K562 (cell line): ENCODE results near the gene ETV3. TPM values are rescaled to one million over a fixed set of nuclear protein-coding genes. Genes with fewer than 3 reads are reported as not detected.

Experiments used
- ATAC-seq: fragments of 200-7000 bp; cut with Tn5 transposase; 3 replicates; pipeline ENCODE4 v1.9.1; 2020; ENCODE audit warnings: moderate library complexity
- BruUV-seq: library from RNA; stranded (reverse); fragments of 400-500 nt; replicated peaks from 2 replicates; lab custom pipeline; 2021; lab: Mats Ljungman, UMichigan
- CTCF ChIA-PET: fragments of 300-600 bp; formaldehyde crosslinking; extraction: SDS; loops from one replicate; lab custom pipeline; 2021; ENCODE audit warnings: low intra/inter-chr PET ratio; lab: Yijun Ruan, JAX
- POLR2A ChIA-PET: fragments of 300-600, 350-650 bp; sonication (Branson Sonifier 250); formaldehyde crosslinking; extraction: SDS; loops from one replicate; lab custom pipeline; 2021; ENCODE audit warnings: antibody characterized with exemption, inconsistent platforms; lab: Yijun Ruan, JAX
- DNase-seq, 4 experiments: peaks; one replicate each; pipeline versions ENCODE4 v3.0.0 to v3.0.0-alpha.2; 2011 to 2018; ENCODE audit warnings: low spot score in 3 of 4, mixed read lengths in 3 of 4; ENCODE audit errors: extremely low read depth in 1 of 4
- FAIRE-seq: peaks from 2 replicates; lab custom pipeline; 2011; peaks lifted over from hg19 to GRCh38; lab: Jason Lieb, UNC
- H2AFZ ChIP-seq: 2 replicates; pipeline ENCODE4 v1.6.0; 2011; ENCODE audit warnings: low read depth, low read length, control low read depth, inconsistent platforms
- H3K27ac ChIP-seq: fragments of 200-600 bp; 3 replicates; pipeline ENCODE4 v1.8.0; 2011; ENCODE audit warnings: low read depth, mild to moderate bottlenecking, control low read depth, inconsistent platforms, low read length, moderate library complexity, mixed read lengths; ENCODE audit errors: extremely low read depth
- H3K27me3 ChIP-seq, 2 experiments: fragments of 300-600 bp in 1 of 2; 2 replicates in 1 of 2; 3 replicates in 1 of 2; pipeline versions ENCODE4 v1.6.0 to v1.8.0; 2011; ENCODE audit warnings: inconsistent platforms in 2 of 2, low read length in 2 of 2, mild to moderate bottlenecking in 1 of 2, mixed read lengths in 1 of 2, moderate library complexity in 1 of 2; ENCODE audit not compliant: control insufficient read depth in 2 of 2, insufficient read depth in 2 of 2
- H3K36me3 ChIP-seq: fragments of 300-600 bp; 3 replicates; pipeline ENCODE4 v1.8.0; 2011; ENCODE audit warnings: mild to moderate bottlenecking, low read length, inconsistent platforms; ENCODE audit not compliant: control insufficient read depth, insufficient read depth
- H3K4me1 ChIP-seq, 2 experiments: fragments of 200-600 bp in 1 of 2; replicated peaks in 1 of 2; 2 replicates in 1 of 2; 3 replicates in 1 of 2; pipeline versions ENCODE4 v1.5.1 to v1.8.0; 2011; ENCODE audit warnings: inconsistent platforms in 2 of 2, low read length in 2 of 2, mild to moderate bottlenecking in 1 of 2, mixed read lengths in 1 of 2, moderate library complexity in 1 of 2; ENCODE audit not compliant: control insufficient read depth in 2 of 2, insufficient read depth in 2 of 2
- H3K4me2 ChIP-seq: 2 replicates; pipeline ENCODE4 v1.6.1; 2011; ENCODE audit warnings: low read length, control low read depth, inconsistent platforms, mixed read lengths; ENCODE audit not compliant: insufficient read depth
- H3K4me3 ChIP-seq: fragments of 200-600 bp; sonication (generic), shearing (Covaris generic); 2 replicates; pipeline ENCODE4 v1.5.1; 2016; ENCODE audit warnings: control low read depth, inconsistent platforms
- H3K79me2 ChIP-seq: fragments of 200-600 bp; 3 replicates; pipeline ENCODE4 v1.8.0; 2011; ENCODE audit warnings: low read length, inconsistent platforms; ENCODE audit not compliant: control insufficient read depth, insufficient read depth
- H3K9ac ChIP-seq, 2 experiments: 2 replicates each; pipeline versions ENCODE4 v1.6.0 to v1.6.1; 2011; ENCODE audit warnings: low read depth in 2 of 2, low read length in 2 of 2, control low read depth in 1 of 2, inconsistent platforms in 1 of 2, mild to moderate bottlenecking in 1 of 2, mixed read lengths in 1 of 2; ENCODE audit not compliant: insufficient read depth in 1 of 2
- H3K9me1 ChIP-seq: one replicate; pipeline ENCODE4 v1.6.0; 2011; ENCODE audit warnings: inconsistent platforms, mild to moderate bottlenecking, low read length, moderate library complexity; ENCODE audit not compliant: control insufficient read depth, insufficient read depth
- H3K9me3 ChIP-seq: replicated peaks from 2 replicates; pipeline ENCODE4 v1.5.1; 2011; ENCODE audit warnings: low read depth, low read length, inconsistent platforms; ENCODE audit not compliant: control insufficient read depth, insufficient read depth
- H4K20me1 ChIP-seq: replicated peaks from 2 replicates; pipeline ENCODE4 v1.6.1; 2011; ENCODE audit warnings: low read length, inconsistent platforms, mixed read lengths; ENCODE audit not compliant: control insufficient read depth, insufficient read depth
- ARID2 ChIP-seq: fragments of 450-650 bp; IDR thresholded peaks from 2 replicates; pipeline ENCODE4 v1.6.1; 2017; ENCODE audit warnings: antibody characterized with exemption, mild to moderate bottlenecking
- ATF1 ChIP-seq, 2 experiments: fragments of 450-650 bp in 1 of 2; IDR thresholded peaks; 2 replicates each; pipeline ENCODE4 v1.6.1; 2016; ENCODE audit warnings: missing compliant biosample characterization in 1 of 2, missing genetic modification characterization in 1 of 2
- CBX1 ChIP-seq: sonication (generic); IDR thresholded peaks from 2 replicates; pipeline ENCODE4 v1.6.1; 2016; ENCODE audit warnings: antibody characterized with exemption, low read depth, mild to moderate bottlenecking
- CC2D1A ChIP-seq: fragments of 450-650 bp; IDR thresholded peaks from 2 replicates; pipeline ENCODE4 v1.6.1; 2017; ENCODE audit warnings: mild to moderate bottlenecking
- CXXC5 ChIP-seq: fragments of 250-450 bp; sonication (Bioruptor Pico); IDR thresholded peaks from 2 replicates; pipeline ENCODE4 v1.8.0; 2022; ENCODE audit warnings: inconsistent platforms, mild to moderate bottlenecking, moderate library complexity
- ESRRA ChIP-seq: fragments of 450-650 bp; IDR thresholded peaks from 2 replicates; pipeline ENCODE4 v1.6.1; 2014; ENCODE audit warnings: low read depth, mild to moderate bottlenecking, moderate library complexity, borderline replicate concordance
- GMEB1 ChIP-seq: fragments of 250-450 bp; sonication (Bioruptor Pico); IDR thresholded peaks from 2 replicates; pipeline ENCODE4 v1.4.0; 2020; ENCODE audit warnings: mild to moderate bottlenecking
- GTF2A2 ChIP-seq: IDR thresholded peaks from 2 replicates; pipeline ENCODE4 v1.6.1; 2016; ENCODE audit warnings: mild to moderate bottlenecking, missing genetic modification characterization, missing compliant biosample characterization
- JUNB ChIP-seq: fragments of 450-650 bp; formaldehyde crosslinking; conservative IDR thresholded peaks from 2 replicates; pipeline ENCODE4 v1.4.0; 2020; ENCODE audit warnings: mild to moderate bottlenecking
- KAT8 ChIP-seq: fragments of 450-650 bp; IDR thresholded peaks from 2 replicates; pipeline ENCODE4 v1.6.1; 2016; ENCODE audit warnings: low read depth, mild to moderate bottlenecking
- KLF1 ChIP-seq: fragments of 450-650 bp; IDR thresholded peaks from 2 replicates; pipeline ENCODE4 v1.6.1; 2016; ENCODE audit warnings: missing genetic modification characterization, missing compliant biosample characterization
- KLF10 ChIP-seq: fragments of 250-450 bp; sonication (Bioruptor Pico); IDR thresholded peaks from 2 replicates; pipeline ENCODE4 v1.6.1; 2021; ENCODE audit warnings: matching md5 sums
- LEF1 ChIP-seq: fragments of 450-650 bp; IDR thresholded peaks from 2 replicates; pipeline ENCODE4 v1.6.1; 2016; ENCODE audit warnings: mild to moderate bottlenecking
- NFIC ChIP-seq: fragments of 450-650 bp; IDR thresholded peaks from 2 replicates; pipeline ENCODE4 v1.6.1; 2017; ENCODE audit warnings: mild to moderate bottlenecking, inconsistent platforms
- NFXL1 ChIP-seq: fragments of 450-650 bp; formaldehyde crosslinking; IDR thresholded peaks from 2 replicates; pipeline ENCODE4 v1.4.0; 2021; ENCODE audit warnings: mild to moderate bottlenecking
- RB1 ChIP-seq: fragments of 450-650 bp; IDR thresholded peaks from 2 replicates; pipeline ENCODE4 v1.6.1; 2017; ENCODE audit warnings: low read depth, mild to moderate bottlenecking
- SRSF1 ChIP-seq: fragments of 200-400 bp; formaldehyde crosslinking; IDR thresholded peaks from 2 replicates; pipeline ENCODE4 v1.6.1; 2017; ENCODE audit warnings: mild to moderate bottlenecking, low read depth, low read length, moderate library complexity
- TAF7 ChIP-seq: fragments of 450-650 bp; IDR thresholded peaks from 2 replicates; pipeline ENCODE4 v1.6.1; 2016; ENCODE audit warnings: missing genetic modification characterization, missing compliant biosample characterization
- ZNF644 ChIP-seq: fragments of 200-800 bp; sonication (Bioruptor generic); IDR thresholded peaks from 2 replicates; pipeline ENCODE4 v1.6.1; 2016; ENCODE audit warnings: low read depth, missing genetic modification characterization, missing compliant biosample characterization
- WGBS: fragments of 100-300 bp; shearing (Covaris generic); methylation state at CpG from one replicate; pipeline ENCODE4 v1.1.6; 2016; ENCODE audit warnings: low coverage, mixed read lengths; ENCODE audit not compliant: insufficient coverage; ENCODE audit errors: missing lambda C conversion rate; 5-methylcytosine and 5-hydroxymethylcytosine counted together
- in situ Hi-C: fragments of 300-500 bp; cut with MboI; formaldehyde crosslinking; loops from 4 replicates; pipeline ENCODE4 v1.15.0; 2018; ENCODE audit warnings: inconsistent platforms, mixed read lengths
- intact Hi-C: fragments of 100-400 bp; cut with micrococcal nuclease; formaldehyde crosslinking; loops from 2 replicates; pipeline ENCODE4 v1.14.2; 2022
- polyA plus RNA-seq, 8 experiments: library from polyadenylated mRNA; depleted of rRNA in 4 of 8; stranded (reverse) in 5 of 8; unstranded in 3 of 8; fragments of >200 nt; fragmentation: Nextera tagmentation in 2 of 8; fragmentation: Illumina TruSeq in 1 of 8; extraction: Ambion mirVana in 2 of 8; extraction: Trizol in 1 of 8; gene quantifications; 2 replicates each; pipeline versions ENCODE4 v1.2.1 to v1.2.3, GENCODE V29; 2011 to 2014; ENCODE audit warnings: inconsistent platforms in 1 of 8, missing spikeins in 1 of 8
- total RNA-seq, 7 experiments: library from RNA; depleted of rRNA in 6 of 7; stranded (reverse); fragments of >200 nt in 6 of 7; fragmentation: Illumina TruSeq in 2 of 7; extraction: Trizol in 2 of 7; gene quantifications; 2 replicates each; pipeline versions ENCODE4 v1.2.1 to v1.2.3, GENCODE V29; 2011 to 2021; ENCODE audit warnings: low replicate concordance in 1 of 7
- TF ChIP-seq, protein P1 (sequence below): sonication (generic); formaldehyde crosslinking; IDR thresholded peaks from 2 replicates; pipeline ENCODE4 v1.8.0; 2022; ENCODE audit warnings: missing genetic modification reagents, mild to moderate bottlenecking, moderate library complexity, borderline replicate concordance
- TF ChIP-seq, protein P2 (sequence below): fragments of 450-650 bp; formaldehyde crosslinking; IDR thresholded peaks from 2 replicates; pipeline ENCODE4 v1.4.0; 2020; ENCODE audit warnings: mild to moderate bottlenecking, moderate library complexity

The ETV3 gene
- total and polyA plus RNA-seq, 9 of the 15 experiments (the other 6 are each of a cell fraction or from before 2014, with no cell fraction given), result 3.1 to 16.0 (median 9.0) TPM

DNA sequence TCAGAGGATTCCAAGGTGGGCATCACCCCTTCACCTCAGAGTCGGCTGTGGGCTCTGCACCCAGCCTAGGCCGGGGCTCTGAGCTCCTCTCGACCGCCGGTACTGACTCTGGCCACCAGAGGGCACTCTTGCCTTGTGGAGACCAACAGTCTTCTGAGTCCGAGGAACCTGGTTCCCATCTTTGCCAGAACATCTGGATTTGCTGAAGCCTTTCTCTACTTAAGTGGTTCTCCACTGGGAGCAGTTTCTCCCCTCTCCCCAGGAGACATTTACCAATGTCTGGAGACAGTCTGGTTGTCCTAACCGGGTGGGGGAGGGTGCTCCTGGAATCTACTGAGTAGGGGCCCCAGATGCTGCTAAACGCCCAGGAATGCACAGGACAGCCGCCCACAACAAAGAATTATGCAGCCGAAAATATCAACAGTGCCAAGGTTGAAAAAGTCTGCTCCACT, 48.0 kb downstream of the ETV3 start:
- CTCF ChIA-PET, result interaction anchor here (1.1 to 5.9 kb wide), 2 partner anchors 67 to 399 kb away, joined by 5 to 133 read pairs; no protein-coding TSS in a partner anchor
- intact Hi-C loops (loop anchor here (1.0 to 10.0 kb wide), 2 partner anchors 66 to 405 kb away; no protein-coding TSS in a partner anchor), in situ Hi-C loops (loop anchor here (10.0 kb wide), 1 partner anchor 405 kb away; no protein-coding TSS in a partner anchor)
- no peaks in the 10 kb centered on the region for H3K9me1 ChIP-seq
- H3K27ac ChIP-seq, result no peak overlapping the region
- FAIRE-seq, result peak; percentile 95
- no peaks in the 10 kb centered on the region for H3K9me3 ChIP-seq
- H3K36me3 ChIP-seq, result no peaks in the 10 kb centered on the region
- peak; percentile 81 to 88 (median 87) for DNase-seq
- 0 out of 2 replicates have a peak overlapping the region, but pooled peaks have one; percentile 10 for H2AFZ ChIP-seq
- peaks cover 2 to 4% of the 10 kb centered on the region in 2 experiments; a peak in 2 of 5 replicates for H3K4me1 ChIP-seq
- H3K4me2 ChIP-seq, result no peak overlapping the region
- ATAC-seq, result peak; percentile 96
- H3K9ac ChIP-seq, result no peak overlapping the region
- POLR2A ChIA-PET, result interaction anchor here (0.5 to 2.1 kb wide), 14 partner anchors 9 to 415 kb away, joined by 3 to 14 read pairs (median 4); partner anchors contain the start of gene ETV3L
- H4K20me1 ChIP-seq, result no peaks in the 10 kb centered on the region; the same call in 1 of the 2 replicates
- 6% methylated on average over 10 of the region's 10 CpGs for WGBS
- no peak overlapping the region for H3K4me3 ChIP-seq
- H3K27me3 ChIP-seq, result no peaks in the 10 kb centered on the region
- no peaks in the 10 kb centered on the region for H3K79me2 ChIP-seq
- BruUV-seq, result no TSS peak
- TF ChIP-seq CBX1 (no peak), GTF2A2 (tag) (no peak), SRSF1 (no peak), ATF1 (CRISPR knock-in tag; IDR thresholded peaks at IDR 0.05) (no peak), ATF1 (tag; IDR thresholded peaks at IDR 0.05) (no peak), ARID2 (peak; percentile 98), KAT8 (no peak), NFIC (0 out of 2 replicates have a peak, but pooled peaks have one; percentile 14), RB1 (peak; percentile 43; the same call in 1 of the 2 replicates), CXXC5 (CRISPR knock-in tag) (0 out of 2 replicates have a peak, but pooled peaks have one; percentile 32), JUNB (CRISPR knock-in tag) (no peak), GMEB1 (CRISPR knock-in tag) (no peak), KLF1 (tag) (no peak), LEF1 (no peak), CC2D1A (peak; percentile 86; the same call in 1 of the 2 replicates), ESRRA (peak; percentile 20; the same call in 1 of the 2 replicates), TAF7 (tag) (no peak), NFXL1 (CRISPR knock-in tag) (no peak), ZNF644 (tag) (no peak), KLF10 (CRISPR knock-in tag) (no peak)
- TF ChIP-seq, protein P1, sequence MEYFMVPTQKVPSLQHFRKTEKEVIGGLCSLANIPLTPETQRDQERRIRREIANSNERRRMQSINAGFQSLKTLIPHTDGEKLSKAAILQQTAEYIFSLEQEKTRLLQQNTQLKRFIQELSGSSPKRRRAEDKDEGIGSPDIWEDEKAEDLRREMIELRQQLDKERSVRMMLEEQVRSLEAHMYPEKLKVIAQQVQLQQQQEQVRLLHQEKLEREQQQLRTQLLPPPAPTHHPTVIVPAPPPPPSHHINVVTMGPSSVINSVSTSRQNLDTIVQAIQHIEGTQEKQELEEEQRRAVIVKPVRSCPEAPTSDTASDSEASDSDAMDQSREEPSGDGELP, result peak; percentile 23; the same call in 1 of the 2 replicates
- TF ChIP-seq, protein P2, sequence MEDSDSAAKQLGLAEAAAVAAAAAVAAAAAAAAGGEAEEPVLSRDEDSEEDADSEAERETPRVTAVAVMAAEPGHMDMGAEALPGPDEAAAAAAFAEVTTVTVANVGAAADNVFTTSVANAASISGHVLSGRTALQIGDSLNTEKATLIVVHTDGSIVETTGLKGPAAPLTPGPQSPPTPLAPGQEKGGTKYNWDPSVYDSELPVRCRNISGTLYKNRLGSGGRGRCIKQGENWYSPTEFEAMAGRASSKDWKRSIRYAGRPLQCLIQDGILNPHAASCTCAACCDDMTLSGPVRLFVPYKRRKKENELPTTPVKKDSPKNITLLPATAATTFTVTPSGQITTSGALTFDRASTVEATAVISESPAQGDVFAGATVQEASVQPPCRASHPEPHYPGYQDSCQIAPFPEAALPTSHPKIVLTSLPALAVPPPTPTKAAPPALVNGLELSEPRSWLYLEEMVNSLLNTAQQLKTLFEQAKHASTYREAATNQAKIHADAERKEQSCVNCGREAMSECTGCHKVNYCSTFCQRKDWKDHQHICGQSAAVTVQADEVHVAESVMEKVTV (CRISPR knock-in tag), result peak; percentile 98
